Ectodermal cell (in vitro differentiated cells): ENCODE measurements around the gene FAM236A. TPM values are rescaled to one million over a fixed set of nuclear protein-coding genes. Genes with fewer than 3 reads are reported as not detected.
"Not testable (repeated sequence)": the region's sequence is repeated elsewhere in the genome, so short reads cannot be mapped to it uniquely, and the experiment has no call there.

Source experiments
- H3K27ac ChIP-seq: 2 replicates; pipeline ENCODE4 v1.7.0; 2013; ENCODE audit warnings: mild to moderate bottlenecking, low read depth, low read length; ENCODE audit not compliant: insufficient read depth, poor library complexity, severe bottlenecking
- H3K27me3 ChIP-seq: 2 replicates; pipeline ENCODE4 v1.7.0; 2013; ENCODE audit warnings: mild to moderate bottlenecking, low read length; ENCODE audit not compliant: insufficient read depth, control insufficient read depth, poor library complexity, severe bottlenecking
- H3K36me3 ChIP-seq: one replicate; pipeline ENCODE4 v1.7.0; 2013; ENCODE audit warnings: low read length; ENCODE audit not compliant: control insufficient read depth, insufficient read depth
- H3K4me1 ChIP-seq: one replicate; pipeline ENCODE4 v1.7.0; 2013; ENCODE audit warnings: low read length; ENCODE audit not compliant: control insufficient read depth, insufficient read depth
- H3K4me3 ChIP-seq: 2 replicates; pipeline ENCODE4 v1.7.0; 2013; ENCODE audit warnings: low read depth, low read length, control low read depth; ENCODE audit not compliant: insufficient read depth
- H3K9me3 ChIP-seq: 2 replicates; pipeline ENCODE4 v1.7.0; 2013; ENCODE audit warnings: mild to moderate bottlenecking, low read length, moderate library complexity; ENCODE audit not compliant: control insufficient read depth
- WGBS, 2 experiments: methylation state at CpG; one replicate each; pipeline ENCODE4 v1.1.7; 2013; ENCODE audit warnings: missing lambda C conversion rate in 2 of 2; 5-methylcytosine and 5-hydroxymethylcytosine counted together
- polyA plus RNA-seq, 4 experiments: library from polyadenylated mRNA; stranded (reverse); fragments of 50-300 nt; gene quantifications; one replicate each; pipeline ENCODE4 v1.2.3, GENCODE V29; 2013

Gene FAM236A
- polyA plus RNA-seq (2013, experiment 1 of 4): not detected
- not detected for polyA plus RNA-seq (2013, experiment 2 of 4)
- polyA plus RNA-seq (2013, experiment 3 of 4): not detected
- polyA plus RNA-seq (2013, experiment 4 of 4): not detected

DNA sequence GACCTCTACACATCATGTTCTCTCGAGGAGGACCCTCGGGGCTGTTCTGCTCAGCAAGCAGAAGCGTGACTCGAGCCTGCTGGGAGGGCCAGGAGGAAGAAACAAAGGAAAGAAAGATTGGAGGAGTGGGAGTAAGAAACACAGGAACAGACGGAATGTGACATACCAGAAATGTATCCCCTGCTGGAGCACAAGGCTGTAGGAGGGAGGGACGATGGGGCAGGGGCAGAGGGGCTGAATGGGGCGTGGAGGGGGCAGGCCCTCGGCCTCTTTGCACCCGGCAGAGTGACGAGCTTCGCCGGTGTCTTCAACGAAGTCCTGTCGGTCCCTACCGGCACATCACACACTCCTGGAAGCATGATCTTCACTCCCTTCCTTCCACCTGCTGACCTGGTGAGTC lies at the start of gene FAM236A:
Gene FAM236A (plus strand): TSS at position 301 of the 400 bp plus-strand sequence. CDS start 57 bp downstream, at position 358.
- not testable (repeated sequence) for H3K27me3 ChIP-seq, H3K4me1 ChIP-seq, H3K27ac ChIP-seq, H3K36me3 ChIP-seq, H3K4me3 ChIP-seq, H3K9me3 ChIP-seq
- WGBS, 2 experiments: no CpG with 5 or more reads among the region's 15 CpGs

GRCh38 chrX:72889740-72890139 lies 48.3 kb upstream of the FAM236A start:
- WGBS, 2 experiments: no CpG with 5 or more reads among the region's 14 CpGs
- not testable (repeated sequence) for H3K4me3 ChIP-seq, H3K4me1 ChIP-seq, H3K9me3 ChIP-seq, H3K36me3 ChIP-seq, H3K27ac ChIP-seq, H3K27me3 ChIP-seq

- not testable (repeated sequence) for H3K27ac ChIP-seq, H3K9me3 ChIP-seq, H3K4me3 ChIP-seq, H3K4me1 ChIP-seq, H3K27me3 ChIP-seq, H3K36me3 ChIP-seq
- no CpG with 5 or more reads among the region's 13 CpGs for WGBS, 2 experiments
These were observed 25.7 kb upstream of the FAM236A start, which contains the start of gene FAM236C for GRCh38 chrX:72912315-72912714. Gene FAM236C (plus strand): TSS chrX:72912615. CDS start chrX:72912715, 100 bp downstream.

GRCh38 chrX:72916096-72916495 lies 21.9 kb upstream of the FAM236A start:
- not testable (repeated sequence) for H3K4me3 ChIP-seq, H3K27ac ChIP-seq, H3K27me3 ChIP-seq, H3K4me1 ChIP-seq, H3K9me3 ChIP-seq, H3K36me3 ChIP-seq
- WGBS, 2 experiments: 86 to 89% methylated on average over 2 of the region's 5 CpGs

DNA sequence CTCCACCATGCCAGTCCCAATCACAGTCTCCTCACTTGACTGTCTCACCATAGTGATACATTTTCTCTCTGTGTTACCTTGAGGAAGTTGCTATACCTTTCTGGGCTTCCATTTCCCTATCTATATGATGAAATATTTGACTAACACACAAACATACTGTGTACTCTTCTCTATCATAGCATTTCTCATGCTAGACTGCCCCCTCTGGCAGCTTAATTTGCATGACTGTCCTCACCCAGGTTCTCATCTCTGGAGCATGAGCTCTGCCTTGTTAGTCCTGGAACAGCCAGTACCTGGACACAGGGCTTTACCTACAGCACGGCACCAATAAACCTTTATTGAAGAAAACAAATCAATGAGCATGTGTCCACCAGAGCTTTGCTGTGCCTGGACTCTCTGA lies 5.7 kb upstream of the FAM236A start:
- H3K9me3 ChIP-seq, H3K27ac ChIP-seq, H3K36me3 ChIP-seq, H3K4me3 ChIP-seq, H3K27me3 ChIP-seq, H3K4me1 ChIP-seq: not testable (repeated sequence)
- WGBS, 2 experiments: no CpG with 5 or more reads among the region's 1 CpG

DNA sequence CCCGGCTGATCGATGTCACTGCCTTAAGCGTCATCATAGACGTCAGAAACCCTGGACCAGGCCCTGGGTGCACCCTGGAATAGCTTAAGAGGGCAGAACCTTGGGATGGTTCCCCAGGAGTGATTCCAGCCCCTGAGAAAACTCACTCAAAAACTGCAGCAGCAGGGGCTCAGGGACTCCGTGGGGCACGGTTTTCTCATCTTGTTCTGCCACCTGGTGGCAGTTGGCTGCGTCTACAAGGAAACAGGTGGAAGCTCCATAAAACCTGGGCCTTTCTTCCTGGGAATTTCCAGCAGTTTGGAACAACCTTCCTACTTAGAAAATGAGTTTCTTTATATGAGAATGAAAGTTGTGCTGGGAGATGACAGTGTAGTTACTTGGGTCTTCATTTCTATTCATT lies 1.6 kb upstream of the FAM236A start:
- not testable (repeated sequence) for H3K4me1 ChIP-seq, H3K36me3 ChIP-seq, H3K4me3 ChIP-seq, H3K9me3 ChIP-seq, H3K27ac ChIP-seq, H3K27me3 ChIP-seq
- no CpG with 5 or more reads among the region's 7 CpGs for WGBS, 2 experiments

- H3K27ac ChIP-seq, H3K36me3 ChIP-seq, H3K27me3 ChIP-seq, H3K4me1 ChIP-seq, H3K4me3 ChIP-seq, H3K9me3 ChIP-seq: not testable (repeated sequence)
- no CpG with 5 or more reads among the region's 8 CpGs for WGBS, 2 experiments
These were observed 1.0 kb upstream of the FAM236A start for GRCh38 chrX:72936882-72937455.

GRCh38 chrX:72942272-72942671 lies 4.3 kb downstream of the FAM236A start:
- no CpG with 5 or more reads among the region's 6 CpGs for WGBS, 2 experiments
- H3K4me3 ChIP-seq, H3K36me3 ChIP-seq, H3K27ac ChIP-seq, H3K27me3 ChIP-seq, H3K4me1 ChIP-seq, H3K9me3 ChIP-seq: not testable (repeated sequence)

- not testable (repeated sequence) for H3K27ac ChIP-seq, H3K4me1 ChIP-seq, H3K36me3 ChIP-seq, H3K9me3 ChIP-seq, H3K27me3 ChIP-seq, H3K4me3 ChIP-seq
- no CpG with 5 or more reads among the region's 44 CpGs for WGBS, 2 experiments
These were observed 5.2 kb downstream of the FAM236A start for GRCh38 chrX:72943035-72943818.

DNA sequence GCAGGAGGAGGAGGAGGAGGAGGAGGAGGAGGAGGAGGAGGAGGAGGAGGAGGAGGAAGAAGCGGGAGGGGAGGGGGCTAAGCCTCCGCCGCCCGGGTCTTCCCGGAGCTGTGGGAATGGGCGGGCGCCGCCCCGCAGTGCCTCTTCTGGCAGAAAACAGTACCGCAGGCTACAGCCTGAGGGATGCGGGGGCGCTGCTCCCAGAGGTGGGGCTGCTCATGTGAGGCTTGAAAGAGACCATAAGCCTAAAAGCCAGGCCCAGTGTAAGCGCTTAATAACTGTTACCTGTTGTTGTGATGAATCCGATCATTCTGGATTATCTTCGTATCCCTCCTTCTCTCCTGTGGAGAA lies 5.8 kb downstream of the FAM236A start, which contains the start of gene DMRTC1:
Gene DMRTC1 (minus strand): TSS at position 19 of the 351 bp plus-strand sequence. CDS start 68,143 bp downstream, outside the sequence.
- not testable (repeated sequence) for H3K36me3 ChIP-seq, H3K4me1 ChIP-seq, H3K4me3 ChIP-seq, H3K27ac ChIP-seq, H3K27me3 ChIP-seq, H3K9me3 ChIP-seq
- WGBS, 2 experiments: no CpG with 5 or more reads among the region's 15 CpGs
